ENCODE data around the gene UNC13C. TPM values are rescaled to one million over a fixed set of nuclear protein-coding genes. Genes with fewer than 3 reads are reported as not detected.
A peak's percentile ranks its signal among the peaks of the same experiment; 100 is the strongest.

The UNC13C gene
- total and polyA plus RNA-seq, 2 donors (not counting 3 experiments of a cell fraction or from before 2014, with no cell fraction given): not detected

DNA sequence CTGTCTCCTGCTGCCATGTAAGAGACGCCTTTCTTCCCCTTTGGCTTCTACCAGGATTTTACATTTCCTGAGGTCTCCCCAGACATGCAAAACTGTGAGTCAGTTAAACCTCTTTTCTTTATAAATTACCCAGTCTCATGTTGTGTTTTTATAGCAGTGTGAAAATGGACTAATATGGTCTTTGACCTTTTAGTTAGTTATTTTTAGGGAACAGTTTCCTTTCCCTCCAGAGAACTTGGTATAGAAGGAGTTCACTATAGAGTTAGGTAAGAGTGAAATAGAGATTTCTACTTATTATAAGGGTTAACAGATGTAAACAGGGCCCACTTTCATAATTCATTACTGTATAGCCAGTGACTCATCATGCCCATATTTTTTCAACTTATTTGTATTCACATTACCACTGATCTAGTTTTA is 170.9 kb downstream of the UNC13C start:
- Histone ChIP-seq H3K27me3 (ENCODE audit: control insufficient read depth in 2 of 2, insufficient read depth in 2 of 2, low read length in 2 of 2) (no peaks in the 10 kb centered on the region), H3K9ac (replicated peaks; ENCODE audit: extremely low read depth, insufficient read depth, low read length) (no peak overlapping the region), H3K4me3 (replicated peaks in 1 of 3; ENCODE audit: insufficient read depth in 1 of 3, low read depth in 1 of 3, low read length in 3 of 3) (no peak overlapping the region), H4K20me1 (replicated peaks; ENCODE audit: control insufficient read depth, extremely low read depth, insufficient read depth, low read length) (no peaks in the 10 kb centered on the region), H3K4me2 (ENCODE audit: insufficient read depth, low read length) (no peak overlapping the region), H3K9me1 (replicated peaks; ENCODE audit: control insufficient read depth, extremely low read depth, insufficient read depth, low read length) (no peaks in the 10 kb centered on the region), H3K27ac (ENCODE audit: insufficient read depth, low read depth, low read length) (peak overlapping the region; percentile 18), H3K9me3 (replicated peaks; ENCODE audit: control insufficient read depth, insufficient read depth, low read length) (no peaks in the 10 kb centered on the region), H2AFZ (ENCODE audit: low read depth, low read length) (no peak overlapping the region), H3K4me1 (ENCODE audit: control insufficient read depth, extremely low read depth, insufficient read depth, low read length) (peaks cover 3% of the 10 kb centered on the region), H3K36me3 (ENCODE audit: control insufficient read depth in 2 of 2, extremely low read depth in 1 of 2, insufficient read depth in 2 of 2, low read length in 2 of 2) (no peaks in the 10 kb centered on the region), H3K79me2 (ENCODE audit: control insufficient read depth, insufficient read depth, low read length) (no peaks in the 10 kb centered on the region)
- no TSS peak for BruUV-seq (replicated peaks)
- FAIRE-seq: no peak
- ChIA-PET CTCF (no interaction called here), POLR2A (no interaction called here)
- no peak for TF ChIP-seq MYC (IDR thresholded peaks at IDR 0.05; ENCODE audit: low read depth, low read length)
- no peak for DNase-seq (ENCODE audit: low read depth, low spot score)
- intact Hi-C loops (cut with micrococcal nuclease) (no loop called here), dilution Hi-C loops (cut with MboI; ENCODE audit: extremely low pct_ligation_motif_present, low sequenced_read_pairs) (no loop called here)

DNA sequence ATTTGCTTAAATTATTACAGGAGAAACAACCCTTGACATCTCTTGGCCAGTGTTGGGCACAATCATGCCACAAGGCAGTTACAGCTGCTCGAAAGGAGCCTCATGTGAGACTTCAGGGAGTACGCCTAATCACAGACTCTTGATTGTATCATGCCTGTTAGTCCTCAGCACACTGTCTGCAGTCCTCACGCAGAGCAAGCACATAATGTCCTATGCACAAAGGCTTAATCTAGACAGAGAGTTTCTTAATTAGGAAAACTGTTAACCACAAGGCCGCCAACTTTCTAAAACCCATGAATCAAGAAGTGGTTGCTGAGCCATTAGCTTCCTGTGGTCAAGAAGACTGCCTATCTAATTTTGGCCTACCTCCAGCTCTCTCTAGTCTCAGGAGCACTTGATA is 172.0 kb downstream of the UNC13C start:
- Histone ChIP-seq H2AFZ (ENCODE audit: low read depth, low read length) (no peak overlapping the region), H3K4me1 (ENCODE audit: control insufficient read depth, extremely low read depth, insufficient read depth, low read length) (peaks cover 3% of the 10 kb centered on the region), H3K4me3 (replicated peaks in 1 of 3; ENCODE audit: insufficient read depth in 1 of 3, low read depth in 1 of 3, low read length in 3 of 3) (no peak overlapping the region), H3K27ac (ENCODE audit: insufficient read depth, low read depth, low read length) (peak overlapping the region; percentile 31), H3K79me2 (ENCODE audit: control insufficient read depth, insufficient read depth, low read length) (no peaks in the 10 kb centered on the region), H3K9me3 (replicated peaks; ENCODE audit: control insufficient read depth, insufficient read depth, low read length) (no peaks in the 10 kb centered on the region), H4K20me1 (replicated peaks; ENCODE audit: control insufficient read depth, extremely low read depth, insufficient read depth, low read length) (no peaks in the 10 kb centered on the region), H3K36me3 (ENCODE audit: control insufficient read depth in 2 of 2, extremely low read depth in 1 of 2, insufficient read depth in 2 of 2, low read length in 2 of 2) (no peaks in the 10 kb centered on the region), H3K27me3 (ENCODE audit: control insufficient read depth in 2 of 2, insufficient read depth in 2 of 2, low read length in 2 of 2) (no peaks in the 10 kb centered on the region), H3K9ac (replicated peaks; ENCODE audit: extremely low read depth, insufficient read depth, low read length) (no peak overlapping the region), H3K4me2 (ENCODE audit: insufficient read depth, low read length) (no peak overlapping the region), H3K9me1 (replicated peaks; ENCODE audit: control insufficient read depth, extremely low read depth, insufficient read depth, low read length) (no peaks in the 10 kb centered on the region)
- intact Hi-C loops (cut with micrococcal nuclease) (no loop called here), dilution Hi-C loops (cut with MboI; ENCODE audit: extremely low pct_ligation_motif_present, low sequenced_read_pairs) (no loop called here)
- TF ChIP-seq, protein P1, sequence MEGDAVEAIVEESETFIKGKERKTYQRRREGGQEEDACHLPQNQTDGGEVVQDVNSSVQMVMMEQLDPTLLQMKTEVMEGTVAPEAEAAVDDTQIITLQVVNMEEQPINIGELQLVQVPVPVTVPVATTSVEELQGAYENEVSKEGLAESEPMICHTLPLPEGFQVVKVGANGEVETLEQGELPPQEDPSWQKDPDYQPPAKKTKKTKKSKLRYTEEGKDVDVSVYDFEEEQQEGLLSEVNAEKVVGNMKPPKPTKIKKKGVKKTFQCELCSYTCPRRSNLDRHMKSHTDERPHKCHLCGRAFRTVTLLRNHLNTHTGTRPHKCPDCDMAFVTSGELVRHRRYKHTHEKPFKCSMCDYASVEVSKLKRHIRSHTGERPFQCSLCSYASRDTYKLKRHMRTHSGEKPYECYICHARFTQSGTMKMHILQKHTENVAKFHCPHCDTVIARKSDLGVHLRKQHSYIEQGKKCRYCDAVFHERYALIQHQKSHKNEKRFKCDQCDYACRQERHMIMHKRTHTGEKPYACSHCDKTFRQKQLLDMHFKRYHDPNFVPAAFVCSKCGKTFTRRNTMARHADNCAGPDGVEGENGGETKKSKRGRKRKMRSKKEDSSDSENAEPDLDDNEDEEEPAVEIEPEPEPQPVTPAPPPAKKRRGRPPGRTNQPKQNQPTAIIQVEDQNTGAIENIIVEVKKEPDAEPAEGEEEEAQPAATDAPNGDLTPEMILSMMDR (IDR thresholded peaks at IDR 0.05; ENCODE audit: extremely low read depth in 1 of 2, insufficient read depth in 1 of 2, low read depth in 1 of 2, low read length in 2 of 2): no peak
- TF ChIP-seq EZH2 (IDR thresholded peaks at IDR 0.05; ENCODE audit: borderline replicate concordance, low read depth, low read length, severe bottlenecking): no peak
- CTCF ChIA-PET: no interaction called here
- no TSS peak for BruUV-seq (replicated peaks)
- FAIRE-seq (no peak), DNase-seq (ENCODE audit: low read depth, low spot score) (no peak)
- POLR2A ChIA-PET: no interaction called here

Measured in endothelial cell of umbilical vein (primary cell).